Ovary (tissue), 3 donors: ENCODE data around the gene BSPRY.

Source experiments
- POLR2A ChIP-seq: fragments of 450-650 bp; IDR thresholded peaks from one replicate; pipeline ENCODE4 v1.6.1; 2017; ENCODE audit warnings: antibody characterized with exemption, mild to moderate bottlenecking, moderate library complexity
- TF ChIP-seq, protein P1 (sequence below), 3 donors: fragments of 450-650 bp in 2 of 3; fragments of 200-600 bp in 1 of 3; IDR thresholded peaks; one replicate each; pipeline versions ENCODE4 v1.5.1 to v1.8.0; 2016 to 2022; ENCODE audit warnings: antibody characterized with exemption in 3 of 3, mild to moderate bottlenecking in 1 of 3
- donor health status: DM: no; HTN: no; CAD: no.

- TF ChIP-seq, protein P1, sequence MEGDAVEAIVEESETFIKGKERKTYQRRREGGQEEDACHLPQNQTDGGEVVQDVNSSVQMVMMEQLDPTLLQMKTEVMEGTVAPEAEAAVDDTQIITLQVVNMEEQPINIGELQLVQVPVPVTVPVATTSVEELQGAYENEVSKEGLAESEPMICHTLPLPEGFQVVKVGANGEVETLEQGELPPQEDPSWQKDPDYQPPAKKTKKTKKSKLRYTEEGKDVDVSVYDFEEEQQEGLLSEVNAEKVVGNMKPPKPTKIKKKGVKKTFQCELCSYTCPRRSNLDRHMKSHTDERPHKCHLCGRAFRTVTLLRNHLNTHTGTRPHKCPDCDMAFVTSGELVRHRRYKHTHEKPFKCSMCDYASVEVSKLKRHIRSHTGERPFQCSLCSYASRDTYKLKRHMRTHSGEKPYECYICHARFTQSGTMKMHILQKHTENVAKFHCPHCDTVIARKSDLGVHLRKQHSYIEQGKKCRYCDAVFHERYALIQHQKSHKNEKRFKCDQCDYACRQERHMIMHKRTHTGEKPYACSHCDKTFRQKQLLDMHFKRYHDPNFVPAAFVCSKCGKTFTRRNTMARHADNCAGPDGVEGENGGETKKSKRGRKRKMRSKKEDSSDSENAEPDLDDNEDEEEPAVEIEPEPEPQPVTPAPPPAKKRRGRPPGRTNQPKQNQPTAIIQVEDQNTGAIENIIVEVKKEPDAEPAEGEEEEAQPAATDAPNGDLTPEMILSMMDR (IDR thresholded peaks at IDR 0.05), result no peak
- no peak for TF ChIP-seq POLR2A
These were observed 37.4 kb downstream of the BSPRY start for GRCh38 chr9:113386571-113387393.
